GM21381 (cell line): ENCODE measurements around the gene BACH2.
"Not testable (repeated sequence)": the region's sequence is repeated elsewhere in the genome, so short reads cannot be mapped to it uniquely, and the experiment has no call there.

ENCODE experiments used
- ATAC-seq: cut with Tn5 transposase; IDR thresholded peaks from one replicate; pipeline ENCODE4 v1.9.1; 2021; ENCODE audit warnings: mild to moderate bottlenecking, moderate library complexity; ENCODE audit not compliant: unreplicated experiment

BACH2 gene

GRCh38 chr6:89925826-89926225 is 370.8 kb downstream of the BACH2 start:
- ATAC-seq: no peak

- ATAC-seq: no peak
These were observed 372.4 kb downstream of the BACH2 start for GRCh38 chr6:89924231-89924630.

GRCh38 chr6:89921691-89922090 is 375.0 kb downstream of the BACH2 start:
- ATAC-seq: no peak

- no peak for ATAC-seq
These were observed 375.4 kb downstream of the BACH2 start for GRCh38 chr6:89921197-89921596.

- no peak for ATAC-seq
These were observed 378.8 kb downstream of the BACH2 start for GRCh38 chr6:89917801-89918366.

- ATAC-seq: no peak
These were observed 379.4 kb downstream of the BACH2 start for GRCh38 chr6:89917216-89917615.

- ATAC-seq: no peak
These were observed 380.3 kb downstream of the BACH2 start for GRCh38 chr6:89916136-89916920.

GRCh38 chr6:89910902-89911240 is 385.8 kb downstream of the BACH2 start:
- ATAC-seq: no peak

- ATAC-seq: not testable (repeated sequence)
These were observed 386.4 kb downstream of the BACH2 start for GRCh38 chr6:89910001-89910901.

- no peak for ATAC-seq
These were observed 401.3 kb downstream of the BACH2 start for GRCh38 chr6:89895276-89895874.

- no peak for ATAC-seq
These were observed 402.5 kb downstream of the BACH2 start, which contains the start of gene GJA10 for GRCh38 chr6:89894169-89894568. Gene GJA10, plus strand, starts transcription at chr6:89894469. Its CDS starts 0 bp downstream, at chr6:89894469.

- ATAC-seq: not testable (repeated sequence)
These were observed 404.1 kb downstream of the BACH2 start for GRCh38 chr6:89892577-89892976.

GRCh38 chr6:89890845-89891528 is 405.7 kb downstream of the BACH2 start:
- not testable (repeated sequence) for ATAC-seq

- ATAC-seq: no peak
These were observed 407.8 kb downstream of the BACH2 start for GRCh38 chr6:89888871-89889270.

GRCh38 chr6:89888138-89888514 is 408.5 kb downstream of the BACH2 start:
- no peak for ATAC-seq

GRCh38 chr6:89887452-89888137 is 409.0 kb downstream of the BACH2 start:
- no peak for ATAC-seq

GRCh38 chr6:89886378-89887120 is 410.1 kb downstream of the BACH2 start:
- no peak for ATAC-seq
